A549 (cell line): Measurements from ENCODE around the gene NXPE4. TPM values are rescaled to one million over a fixed set of nuclear protein-coding genes. Genes with fewer than 3 reads are reported as not detected.

Source experiments
- ATAC-seq, 2 experiments: fragments of 200-7000 bp in 1 of 2; fragments of >200 bp in 1 of 2; cut with Nextera tagmentation in 1 of 2; cut with Tn5 transposase in 1 of 2; 3 replicates each; pipeline versions ENCODE4 v1.8.0 to v1.9.1; 2018 to 2020; ENCODE audit warnings: mild to moderate bottlenecking in 1 of 2, moderate library complexity in 1 of 2
- CTCF ChIA-PET: fragments of 300-600 bp; sonication (Branson Sonifier 250); formaldehyde crosslinking; extraction: SDS; loops from one replicate; lab custom pipeline; 2021; ENCODE audit warnings: antibody characterized with exemption, inconsistent platforms; lab: Yijun Ruan, JAX
- POLR2A ChIA-PET: fragments of 350-600 bp; formaldehyde crosslinking; extraction: SDS; loops from one replicate; lab custom pipeline; 2021; ENCODE audit warnings: antibody characterized with exemption, inconsistent platforms; lab: Yijun Ruan, JAX
- DNase-seq, 2 experiments: peaks; one replicate each; pipeline versions ENCODE4 v3.0.0 to v3.0.0-alpha.2; 2011 to 2016; ENCODE audit warnings: low read depth in 1 of 2, low spot score in 1 of 2
- FAIRE-seq: peaks from 2 replicates; lab custom pipeline; 2011; peaks lifted over from hg19 to GRCh38; lab: Jason Lieb, UNC
- H3K27ac ChIP-seq, 2 experiments: fragments of >200 bp; sonication (Bioruptor Twin); formaldehyde crosslinking; 3 replicates each; pipeline ENCODE4 v1.5.1; 2016 to 2017
- H3K4me1 ChIP-seq: fragments of >200 bp; sonication (Bioruptor Twin); formaldehyde crosslinking; 3 replicates; pipeline ENCODE4 v1.6.1; 2016
- H3K4me2 ChIP-seq: fragments of >200 bp; sonication (Bioruptor Twin); formaldehyde crosslinking; 3 replicates; pipeline ENCODE4 v1.6.1; 2016
- H3K4me3 ChIP-seq: fragments of >200 bp; sonication (Bioruptor Twin); formaldehyde crosslinking; 3 replicates; pipeline ENCODE4 v1.5.1; 2016
- H3K9me3 ChIP-seq: fragments of >200 bp; sonication (Bioruptor Twin); formaldehyde crosslinking; 3 replicates; pipeline ENCODE4 v1.6.1; 2016
- CHD4 ChIP-seq: fragments of 200-600 bp; sonication (generic); IDR thresholded peaks from 2 replicates; pipeline ENCODE4 v1.6.1; 2016; ENCODE audit warnings: antibody characterized with exemption, mild to moderate bottlenecking, borderline replicate concordance
- E2F6 ChIP-seq: IDR thresholded peaks from 2 replicates; pipeline ENCODE4 v1.6.1; 2012; ENCODE audit warnings: low read depth, borderline replicate concordance
- ELK1 ChIP-seq: fragments of 150-350 bp; IDR thresholded peaks from 2 replicates; pipeline ENCODE4 v1.6.1; 2014; ENCODE audit warnings: low read depth, mild to moderate bottlenecking, low read length
- ESRRA ChIP-seq: fragments of 150-350 bp; IDR thresholded peaks from 2 replicates; pipeline ENCODE4 v1.6.1; 2014; ENCODE audit warnings: mild to moderate bottlenecking, low read length, borderline replicate concordance
- FOXS1 ChIP-seq: fragments of 250-450 bp; sonication (Bioruptor Pico); IDR thresholded peaks from 2 replicates; pipeline ENCODE4 v1.5.0; 2020; ENCODE audit warnings: mild to moderate bottlenecking, moderate library complexity
- GATA3 ChIP-seq: IDR thresholded peaks from 2 replicates; pipeline ENCODE4 v1.6.1; 2012; ENCODE audit warnings: borderline replicate concordance
- HEYL ChIP-seq: fragments of 250-450 bp; sonication (Bioruptor Pico); IDR thresholded peaks from 2 replicates; pipeline ENCODE4 v1.8.0; 2021; ENCODE audit warnings: mild to moderate bottlenecking, moderate library complexity
- HOXA7 ChIP-seq: fragments of 250-450 bp; sonication (Bioruptor Pico); IDR thresholded peaks from 2 replicates; pipeline ENCODE4 v1.5.0; 2020; ENCODE audit warnings: mild to moderate bottlenecking, moderate library complexity
- JUN ChIP-seq, 2 experiments: fragments of >200 bp; sonication (Bioruptor Twin); formaldehyde crosslinking; IDR thresholded peaks; 2 replicates in 1 of 2; 3 replicates in 1 of 2; pipeline ENCODE4 v1.6.1; 2016 to 2017
- MAFK ChIP-seq: fragments of 450-650 bp; IDR thresholded peaks from 2 replicates; pipeline ENCODE4 v1.6.1; 2014; ENCODE audit not compliant: partially characterized antibody
- NPAS2 ChIP-seq: fragments of 250-450 bp; sonication (Bioruptor Pico); IDR thresholded peaks from 2 replicates; pipeline ENCODE4 v1.8.0; 2022; ENCODE audit warnings: mild to moderate bottlenecking, moderate library complexity, borderline replicate concordance
- NR3C1 ChIP-seq: fragments of >200 bp; sonication (Bioruptor Twin); formaldehyde crosslinking; IDR thresholded peaks from 3 replicates; pipeline ENCODE4 v1.6.1; 2017
- POLR2A ChIP-seq: IDR thresholded peaks from 2 replicates; pipeline ENCODE4 v1.6.1; 2012; ENCODE audit warnings: mild to moderate bottlenecking, low read length
- POLR2AphosphoS2 ChIP-seq: conservative IDR thresholded peaks from 2 replicates; pipeline ENCODE4 v1.6.1; 2012; ENCODE audit warnings: low read length, improper control_type of control experiment, inconsistent platforms
- RNF2 ChIP-seq: fragments of 200-600 bp; sonication (generic); IDR thresholded peaks from 2 replicates; pipeline ENCODE4 v1.6.1; 2016; ENCODE audit warnings: low read depth, mild to moderate bottlenecking, antibody characterized with exemption, moderate library complexity, borderline replicate concordance
- SMC3 ChIP-seq: fragments of >200 bp; sonication (Bioruptor Twin); formaldehyde crosslinking; IDR thresholded peaks from 3 replicates; pipeline ENCODE4 v1.6.1; 2018; ENCODE audit warnings: inconsistent platforms
- SREBF2 ChIP-seq: fragments of 450-650 bp; IDR thresholded peaks from 2 replicates; pipeline ENCODE4 v1.6.1; 2014; ENCODE audit warnings: mild to moderate bottlenecking, moderate library complexity
- TFCP2L1 ChIP-seq: fragments of 250-450 bp; sonication (Bioruptor Pico); IDR thresholded peaks from 2 replicates; pipeline ENCODE4 v1.5.0; 2021; ENCODE audit warnings: mild to moderate bottlenecking
- USF2 ChIP-seq: fragments of 450-650 bp; IDR thresholded peaks from 2 replicates; pipeline ENCODE4 v1.6.1; 2014; ENCODE audit warnings: antibody characterized with exemption
- WGBS: methylation state at CpG from one replicate; pipeline ENCODE4 v1.1.6; 2017; ENCODE audit errors: missing lambda C conversion rate; 5-methylcytosine and 5-hydroxymethylcytosine counted together
- polyA plus RNA-seq, 4 experiments: library from polyadenylated mRNA; depleted of rRNA in 3 of 4; stranded (reverse); fragments of >200 nt; fragmentation: RNase III in 1 of 4; extraction: RNeasy Plus Mini Kit Qiagen cat#74134 plus additional on column Dnase treatment in 1 of 4; gene quantifications; 2 replicates in 3 of 4; 3 replicates in 1 of 4; pipeline ENCODE4 v1.2.3, GENCODE V29; 2011 to 2017
- TF ChIP-seq, protein P1 (sequence below): fragments of >200 bp; sonication (Bioruptor Twin); formaldehyde crosslinking; IDR thresholded peaks from 3 replicates; pipeline ENCODE4 v1.6.1; 2016
- TF ChIP-seq, protein P2 (sequence below): fragments of 250-450 bp; sonication (Bioruptor Pico); IDR thresholded peaks from 2 replicates; pipeline ENCODE4 v1.5.0; 2020; ENCODE audit warnings: low read depth, mild to moderate bottlenecking, moderate library complexity
- TF ChIP-seq, protein P3 (sequence below): IDR thresholded peaks from 2 replicates; pipeline ENCODE4 v1.6.1; 2012

The NXPE4 gene
- polyA plus RNA-seq, 2 of the 4 experiments (the other 2 are of a cell fraction), result not detected

DNA sequence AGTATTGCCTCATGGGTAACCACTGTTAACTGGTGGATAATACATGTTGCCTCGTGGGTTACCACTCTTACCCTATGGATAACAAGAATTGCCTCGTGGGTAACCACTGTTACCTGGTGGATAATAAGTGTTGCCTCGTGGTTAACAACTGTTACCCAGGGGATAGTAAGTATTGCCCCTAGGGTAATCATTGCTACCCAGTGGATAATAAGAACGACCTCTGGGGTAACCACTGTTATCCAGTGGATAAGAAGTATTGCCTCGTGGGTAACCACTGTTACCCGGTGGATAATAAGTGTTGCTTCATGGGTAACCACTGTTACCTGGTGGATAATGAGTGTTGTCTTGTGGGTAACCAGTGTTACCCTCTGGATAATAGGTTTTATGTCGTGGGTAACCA is 28.1 kb upstream of the NXPE4 start:
- Histone ChIP-seq H3K9me3 (no peaks in the 10 kb centered on the region), H3K4me3 (no peak overlapping the region), H3K4me1 (no peaks in the 10 kb centered on the region), H3K4me2 (no peak overlapping the region), H3K27ac (no peak overlapping the region)
- DNase-seq (no peak), FAIRE-seq (no peak), ATAC-seq (no peak)
- ChIA-PET CTCF (no interaction called here), POLR2A (no interaction called here)
- TF ChIP-seq CHD4 (no peak), ELK1 (no peak), JUN (IDR thresholded peaks at IDR 0.05) (no peak), HEYL (CRISPR knock-in tag) (no peak), NR3C1 (no peak), SREBF2 (no peak), ESRRA (no peak), POLR2AphosphoS2 (no peak), POLR2A (no peak), GATA3 (no peak), FOXS1 (CRISPR knock-in tag) (no peak), E2F6 (no peak), USF2 (no peak), TFCP2L1 (CRISPR knock-in tag) (no peak), RNF2 (no peak), HOXA7 (CRISPR knock-in tag) (no peak), MAFK (no peak), SMC3 (no peak)
- TF ChIP-seq, protein P1, sequence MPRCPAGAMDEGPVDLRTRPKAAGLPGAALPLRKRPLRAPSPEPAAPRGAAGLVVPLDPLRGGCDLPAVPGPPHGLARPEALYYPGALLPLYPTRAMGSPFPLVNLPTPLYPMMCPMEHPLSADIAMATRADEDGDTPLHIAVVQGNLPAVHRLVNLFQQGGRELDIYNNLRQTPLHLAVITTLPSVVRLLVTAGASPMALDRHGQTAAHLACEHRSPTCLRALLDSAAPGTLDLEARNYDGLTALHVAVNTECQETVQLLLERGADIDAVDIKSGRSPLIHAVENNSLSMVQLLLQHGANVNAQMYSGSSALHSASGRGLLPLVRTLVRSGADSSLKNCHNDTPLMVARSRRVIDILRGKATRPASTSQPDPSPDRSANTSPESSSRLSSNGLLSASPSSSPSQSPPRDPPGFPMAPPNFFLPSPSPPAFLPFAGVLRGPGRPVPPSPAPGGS, result no peak
- TF ChIP-seq, protein P2, sequence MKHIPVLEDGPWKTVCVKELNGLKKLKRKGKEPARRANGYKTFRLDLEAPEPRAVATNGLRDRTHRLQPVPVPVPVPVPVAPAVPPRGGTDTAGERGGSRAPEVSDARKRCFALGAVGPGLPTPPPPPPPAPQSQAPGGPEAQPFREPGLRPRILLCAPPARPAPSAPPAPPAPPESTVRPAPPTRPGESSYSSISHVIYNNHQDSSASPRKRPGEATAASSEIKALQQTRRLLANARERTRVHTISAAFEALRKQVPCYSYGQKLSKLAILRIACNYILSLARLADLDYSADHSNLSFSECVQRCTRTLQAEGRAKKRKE (CRISPR knock-in tag), result no peak
- WGBS, result 2% methylated on average over 7 of the region's 7 CpGs

DNA sequence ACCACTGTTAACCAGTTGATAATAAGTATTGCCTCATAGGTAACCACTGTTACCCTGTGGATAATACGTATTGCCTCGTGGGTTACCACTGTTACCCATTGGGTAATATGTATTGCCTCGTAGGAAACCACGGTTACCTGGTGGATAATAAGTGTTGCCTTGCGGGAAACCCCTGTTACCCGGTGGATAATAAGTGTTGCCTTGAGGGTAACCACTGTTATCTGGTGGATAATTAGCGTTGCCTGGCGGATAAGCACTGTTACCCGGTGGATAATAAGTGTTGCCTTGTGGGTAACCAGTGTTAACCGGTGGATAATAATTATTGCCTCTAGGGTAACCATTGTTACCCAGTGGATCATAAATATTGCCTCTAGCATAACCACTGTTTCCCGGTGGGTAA is 27.3 kb upstream of the NXPE4 start:
- Histone ChIP-seq H3K4me1 (no peaks in the 10 kb centered on the region), H3K9me3 (no peaks in the 10 kb centered on the region), H3K27ac (no peak overlapping the region), H3K4me3 (no peak overlapping the region), H3K4me2 (no peak overlapping the region)
- ATAC-seq (no peak), FAIRE-seq (no peak), DNase-seq (no peak)
- ChIA-PET CTCF (no interaction called here), POLR2A (no interaction called here)
- WGBS, result 39% methylated on average over 11 of the region's 11 CpGs
- TF ChIP-seq, protein P3, sequence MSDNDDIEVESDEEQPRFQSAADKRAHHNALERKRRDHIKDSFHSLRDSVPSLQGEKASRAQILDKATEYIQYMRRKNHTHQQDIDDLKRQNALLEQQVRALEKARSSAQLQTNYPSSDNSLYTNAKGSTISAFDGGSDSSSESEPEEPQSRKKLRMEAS, result no peak
- TF ChIP-seq NPAS2 (CRISPR knock-in tag), result no peak
